ENCODE measurements around the gene SLC27A5.

GRCh38 chr19:58471736-58472135 lies 40.1 kb downstream of the SLC27A5 start:
- no peak for TF ChIP-seq CTCF (IDR thresholded peaks at IDR 0.05)
- TF ChIP-seq POLR2AphosphoS5 (IDR thresholded peaks at IDR 0.05): no peak
